ENCODE results near the gene PXMP4.
"Not testable (repeated sequence)": the region's sequence is repeated elsewhere in the genome, so short reads cannot be mapped to it uniquely, and the experiment has no call there.

The PXMP4 gene

GRCh38 chr20:33701629-33702450, 18.3 kb downstream of the PXMP4 start:
- no peak for DNase-seq

- not testable (repeated sequence) for DNase-seq
Observed at GRCh38 chr20:33700696-33701441, 19.2 kb downstream of the PXMP4 start.

DNA sequence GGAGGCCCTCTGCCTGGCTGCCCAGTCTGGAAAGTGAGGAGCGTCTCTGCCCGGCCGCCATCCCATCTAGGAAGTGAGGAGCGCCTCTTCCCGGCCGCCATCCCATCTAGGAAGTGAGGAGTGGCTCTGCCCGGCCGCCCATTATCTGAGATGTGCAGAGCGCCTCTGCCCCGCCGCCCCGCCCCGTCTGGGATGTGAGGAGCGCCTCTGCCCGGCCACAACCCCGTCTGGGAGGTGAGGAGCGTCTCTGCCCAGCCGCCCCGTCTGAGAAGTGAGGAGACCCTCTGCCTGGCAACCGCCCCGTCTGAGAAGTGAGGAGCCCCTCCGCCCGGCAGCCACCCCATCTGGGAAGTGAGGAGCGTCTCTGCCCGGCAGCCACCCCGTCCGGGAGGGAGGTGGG, 21.1 kb downstream of the PXMP4 start:
- DNase-seq = not testable (repeated sequence)

- no peak for DNase-seq
Observed at GRCh38 chr20:33697129-33697528, 23.0 kb downstream of the PXMP4 start.

GRCh38 chr20:33696448-33696847, 23.7 kb downstream of the PXMP4 start:
- no peak for DNase-seq

DNA sequence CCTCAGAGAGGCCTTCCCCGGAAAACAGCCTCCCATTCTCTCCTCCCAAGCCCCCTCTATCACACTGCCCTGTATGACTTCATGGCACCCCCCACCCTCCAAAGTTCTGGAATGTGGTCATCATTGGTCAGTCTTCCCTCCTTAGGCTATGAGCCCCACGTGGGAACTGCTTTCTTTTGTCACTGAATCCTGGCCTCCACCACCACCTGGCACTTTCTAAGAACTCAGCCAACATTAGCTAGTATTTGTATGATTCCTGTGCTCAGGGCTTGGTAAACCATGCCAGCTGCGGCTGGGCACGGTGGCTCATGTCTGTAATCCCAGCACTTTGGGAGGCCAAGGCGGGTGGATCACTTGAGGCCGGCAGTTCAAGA, 25.5 kb downstream of the PXMP4 start:
- no peak for DNase-seq

- no peak for DNase-seq
Observed at GRCh38 chr20:33693741-33694638, 26.1 kb downstream of the PXMP4 start.

GRCh38 chr20:33693289-33693688, 26.8 kb downstream of the PXMP4 start:
- DNase-seq = no peak

DNA sequence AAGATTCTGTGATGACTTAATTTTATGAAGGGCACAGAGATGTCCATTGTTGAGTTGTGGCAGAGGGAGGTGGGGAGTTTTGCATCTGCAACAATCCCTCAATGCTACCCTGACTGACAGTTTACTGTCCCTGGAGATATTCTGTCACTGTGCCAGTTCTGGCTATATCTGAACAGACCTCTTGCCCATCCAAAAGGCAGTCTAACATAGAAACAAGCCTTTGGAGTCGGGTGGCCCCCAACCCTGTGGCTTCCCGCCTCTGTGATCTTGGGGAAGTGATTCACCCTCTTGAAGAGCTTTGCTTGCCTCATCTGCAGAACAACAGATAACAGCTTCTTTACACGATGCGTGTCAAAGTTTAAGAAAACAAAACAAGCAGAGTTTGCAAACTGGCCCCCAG, 30.1 kb downstream of the PXMP4 start:
- DNase-seq = no peak

GRCh38 chr20:33689493-33689892, 30.6 kb downstream of the PXMP4 start:
- DNase-seq = no peak

- no peak for DNase-seq
Observed at GRCh38 chr20:33688938-33689424, 31.1 kb downstream of the PXMP4 start.

- no peak for DNase-seq
Observed at GRCh38 chr20:33687993-33688937, 31.8 kb downstream of the PXMP4 start.

DNA sequence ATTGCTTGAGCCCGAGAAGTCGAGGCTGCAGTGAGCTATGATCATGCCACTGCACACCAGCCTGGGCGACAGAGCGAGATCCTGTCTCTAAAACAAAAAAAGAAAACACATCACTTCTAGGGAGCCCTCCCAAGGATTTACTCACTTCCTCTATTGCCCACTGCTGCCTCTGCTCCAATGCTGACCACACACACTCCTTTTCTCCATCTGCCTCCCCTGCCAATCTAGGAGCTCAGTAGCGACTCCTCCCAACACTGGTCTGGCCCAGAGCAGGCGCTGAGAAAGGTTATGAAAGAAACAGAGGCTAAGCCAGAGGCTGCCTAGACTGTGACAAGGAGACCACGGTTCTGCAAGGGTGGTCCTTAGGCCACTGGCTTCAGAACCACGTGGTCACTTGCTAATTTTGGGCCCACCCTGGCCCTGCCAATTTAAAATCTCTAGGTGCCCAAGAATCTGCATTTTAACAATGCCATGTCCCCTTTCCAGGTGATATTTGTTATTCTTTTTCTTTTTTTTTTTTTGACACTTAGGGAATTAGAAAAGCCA, 32.7 kb downstream of the PXMP4 start:
- DNase-seq = no peak

DNA sequence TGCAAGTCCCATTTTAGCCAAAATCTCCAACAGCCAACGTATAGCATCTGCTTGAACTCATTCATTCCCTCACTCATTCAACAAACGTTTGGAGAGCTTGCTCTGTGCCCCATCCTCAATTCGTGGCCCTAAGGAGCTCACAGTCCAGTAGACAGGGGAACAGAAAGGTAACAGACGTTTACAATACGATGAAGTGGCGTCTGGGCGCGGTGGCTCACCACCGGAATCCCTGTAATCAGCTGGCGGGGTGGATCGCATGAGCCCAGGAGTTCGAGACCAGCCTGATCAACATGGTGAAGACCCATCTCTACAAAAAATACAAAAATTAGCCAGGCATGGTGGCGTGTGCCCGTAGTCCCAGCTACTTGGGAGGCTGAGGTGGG, 33.1 kb downstream of the PXMP4 start:
- no peak for DNase-seq

DNA sequence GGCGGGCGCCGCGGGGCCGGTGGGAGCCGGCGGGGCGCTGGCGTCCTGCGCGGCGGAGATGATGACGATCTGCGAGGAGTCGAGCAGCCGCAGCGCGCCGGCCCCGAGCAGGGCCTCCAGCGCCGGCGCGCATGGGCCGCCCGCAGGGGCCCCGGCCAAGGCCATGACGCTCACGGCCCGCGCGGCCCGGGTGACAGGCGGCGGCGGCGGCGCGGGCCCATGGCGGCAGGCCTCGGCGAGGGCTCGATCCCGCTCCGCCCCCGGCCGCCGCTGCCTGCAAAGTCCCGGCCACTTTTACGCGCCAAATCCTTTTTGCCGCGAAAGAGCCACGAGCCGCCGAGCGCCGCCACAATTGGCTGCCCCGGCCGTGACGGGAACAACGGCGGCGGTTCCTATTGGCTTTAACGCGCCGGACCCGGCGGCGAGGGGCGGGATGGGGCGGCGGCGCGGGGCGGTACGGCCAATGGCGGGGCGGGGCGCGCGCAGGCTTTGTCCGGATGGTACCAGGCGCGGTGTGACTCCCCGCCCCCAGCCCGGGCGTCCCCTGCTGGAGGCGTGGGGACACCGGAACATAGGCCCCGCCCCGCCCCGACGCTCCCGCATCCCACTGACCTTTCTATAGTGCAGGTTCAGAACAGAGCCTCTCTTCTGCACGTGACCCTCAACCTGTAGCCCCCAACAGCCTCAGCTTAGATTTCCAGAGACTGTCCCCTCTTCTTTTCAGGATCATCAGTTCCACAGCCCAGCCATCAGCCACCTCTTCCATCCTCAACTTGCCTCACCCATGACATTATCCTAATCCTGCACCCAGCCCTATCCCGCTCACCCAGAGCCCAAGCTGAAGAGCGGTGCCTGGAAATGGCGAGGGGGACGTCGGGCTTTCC, 33.8 kb downstream of the PXMP4 start, which contains the start of gene E2F1:
TSS of gene E2F1 (minus strand) at position 286 of the 884 bp plus-strand sequence. CDS start at position 165, 121 bp downstream.
- DNase-seq = peak; percentile 98

- DNase-seq = no peak
Observed at GRCh38 chr20:33685328-33686099, 34.6 kb downstream of the PXMP4 start.

DNA sequence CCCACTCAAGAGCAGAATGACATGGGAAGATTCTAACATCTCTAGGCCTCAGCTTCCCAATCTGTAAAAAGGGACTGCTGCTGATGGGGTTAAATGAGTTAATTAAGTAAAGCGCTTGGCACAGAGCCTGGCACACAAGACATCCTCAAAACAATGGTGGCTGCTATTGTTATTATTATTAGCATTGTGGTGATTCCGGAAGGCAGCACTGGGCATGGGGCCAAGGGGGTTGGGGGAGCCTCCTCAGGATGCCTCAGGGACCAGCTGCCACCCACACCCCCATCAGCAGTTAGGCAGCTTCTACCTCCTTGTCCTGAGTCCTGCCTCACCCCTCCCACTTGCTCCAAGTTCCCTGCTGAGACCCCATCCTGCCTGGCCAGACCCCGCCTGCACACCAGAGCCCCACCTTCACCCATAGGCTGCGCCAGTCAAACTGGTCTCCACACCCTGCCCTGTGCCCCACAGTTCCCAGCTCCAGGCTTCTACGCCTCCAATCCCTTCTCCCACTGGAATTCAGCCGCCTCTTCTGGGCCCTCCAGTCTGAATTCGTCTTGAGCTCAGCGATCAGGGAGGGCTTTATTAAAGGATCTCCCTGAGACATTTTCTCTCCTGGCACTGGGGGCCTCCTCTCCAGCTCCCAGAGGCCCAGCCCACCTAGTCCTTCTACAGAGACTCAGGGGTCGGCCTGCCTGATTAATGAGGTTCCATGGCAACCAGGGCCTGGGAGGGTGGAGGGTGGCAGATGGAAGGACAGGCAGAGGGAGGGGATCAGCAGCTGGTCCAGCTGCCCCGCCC, 35.4 kb downstream of the PXMP4 start:
- DNase-seq = peak; percentile 91

DNA sequence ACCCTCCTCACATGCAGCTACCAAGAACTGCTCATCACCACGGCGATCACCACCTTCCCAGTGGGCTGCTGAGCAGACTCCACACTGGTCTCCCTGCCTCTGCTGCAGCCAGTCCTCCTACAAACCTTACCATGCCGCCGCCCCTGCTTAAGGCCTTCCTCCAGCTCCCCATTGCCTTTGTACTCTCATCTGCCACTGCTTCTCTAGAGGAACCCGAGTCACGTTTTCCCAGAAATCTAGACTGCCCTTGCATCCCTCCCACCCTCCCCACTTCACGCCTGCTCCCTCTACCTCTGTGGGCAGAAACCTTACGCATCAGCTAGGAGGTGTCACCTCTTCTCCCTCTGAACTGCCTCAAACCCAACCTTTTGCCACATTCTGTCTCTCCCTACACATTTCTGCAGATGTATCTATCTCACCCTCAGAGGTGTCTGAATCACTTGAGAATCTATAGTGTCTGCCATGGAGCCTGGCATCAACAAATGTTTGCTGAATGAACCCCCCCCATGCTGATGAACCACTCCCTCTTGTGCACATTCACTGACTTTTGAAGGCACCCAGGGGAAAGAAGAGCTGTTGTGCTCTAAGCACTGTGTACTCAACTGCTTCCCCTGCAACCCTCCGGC, 38.3 kb downstream of the PXMP4 start:
- DNase-seq = no peak
